Right hindlimb (tissue), 1 donor: ENCODE results near the gene CACNA2D1.
"Not testable (repeated sequence)": the region's sequence is repeated elsewhere in the genome, so short reads cannot be mapped to it uniquely, and the experiment has no call there.

Experiments used
- DNase-seq: peaks from one replicate; pipeline ENCODE4 v3.0.0-alpha.2; 2018

The CACNA2D1 gene

GRCh38 chr7:82389876-82390275, 53.7 kb downstream of the CACNA2D1 start:
- no peak for DNase-seq

GRCh38 chr7:82388138-82388537, 55.4 kb downstream of the CACNA2D1 start:
- DNase-seq: no peak

- not testable (repeated sequence) for DNase-seq
Observed at GRCh38 chr7:82386571-82386970, 57.0 kb downstream of the CACNA2D1 start.

- no peak for DNase-seq
Observed at GRCh38 chr7:82384779-82385178, 58.8 kb downstream of the CACNA2D1 start.

GRCh38 chr7:82384051-82384464, 59.5 kb downstream of the CACNA2D1 start:
- DNase-seq: no peak

- no peak for DNase-seq
Observed at GRCh38 chr7:82382276-82382675, 61.3 kb downstream of the CACNA2D1 start.

GRCh38 chr7:82376739-82377138, 66.8 kb downstream of the CACNA2D1 start:
- no peak for DNase-seq

GRCh38 chr7:82375713-82376112, 67.9 kb downstream of the CACNA2D1 start:
- no peak for DNase-seq

- DNase-seq: no peak
Observed at GRCh38 chr7:82375129-82375528, 68.4 kb downstream of the CACNA2D1 start.

- no peak for DNase-seq
Observed at GRCh38 chr7:82373926-82374635, 69.5 kb downstream of the CACNA2D1 start.

GRCh38 chr7:82364671-82365070, 78.9 kb downstream of the CACNA2D1 start:
- DNase-seq: no peak

- no peak for DNase-seq
Observed at GRCh38 chr7:82364048-82364447, 79.5 kb downstream of the CACNA2D1 start.

GRCh38 chr7:82362129-82362706, 81.4 kb downstream of the CACNA2D1 start:
- DNase-seq: no peak

GRCh38 chr7:82360591-82361368, 82.8 kb downstream of the CACNA2D1 start:
- no peak for DNase-seq

- no peak for DNase-seq
Observed at GRCh38 chr7:82359426-82359825, 84.2 kb downstream of the CACNA2D1 start.

GRCh38 chr7:82358923-82359322, 84.7 kb downstream of the CACNA2D1 start:
- no peak for DNase-seq

- no peak for DNase-seq
Observed at GRCh38 chr7:82358009-82358578, 85.5 kb downstream of the CACNA2D1 start.

GRCh38 chr7:82348251-82348650, 95.3 kb downstream of the CACNA2D1 start:
- no peak for DNase-seq

GRCh38 chr7:82347808-82348207, 95.8 kb downstream of the CACNA2D1 start:
- DNase-seq: no peak

GRCh38 chr7:82345886-82346285, 97.7 kb downstream of the CACNA2D1 start:
- no peak for DNase-seq

GRCh38 chr7:82343716-82344115, 99.9 kb downstream of the CACNA2D1 start:
- no peak for DNase-seq

- DNase-seq: no peak
Observed at GRCh38 chr7:82339958-82340357, 103.6 kb downstream of the CACNA2D1 start.

GRCh38 chr7:82335927-82336326, 107.7 kb downstream of the CACNA2D1 start:
- peak; percentile 19 for DNase-seq

- DNase-seq: no peak
Observed at GRCh38 chr7:82335001-82335400, 108.6 kb downstream of the CACNA2D1 start.
